GM15510 (cell line): ENCODE results near the gene TUBB6.

Experiments used
- POLR2A ChIP-seq: IDR thresholded peaks from 3 replicates; pipeline ENCODE4 v1.6.1; 2011; ENCODE audit warnings: borderline replicate concordance; ENCODE audit not compliant: insufficient read length; ENCODE audit errors: extremely low read depth

Gene TUBB6

GRCh38 chr18:12283256-12283655, 24.8 kb upstream of the TUBB6 start:
- TF ChIP-seq POLR2A = no peak

GRCh38 chr18:12283666-12284065, 24.4 kb upstream of the TUBB6 start:
- no peak for TF ChIP-seq POLR2A

- no peak for TF ChIP-seq POLR2A
Measured at GRCh38 chr18:12287131-12287681, 20.8 kb upstream of the TUBB6 start.

GRCh38 chr18:12287684-12288402, 20.2 kb upstream of the TUBB6 start:
- TF ChIP-seq POLR2A = no peak

- TF ChIP-seq POLR2A = no peak
Measured at GRCh38 chr18:12288403-12288755, 19.7 kb upstream of the TUBB6 start.

GRCh38 chr18:12290086-12290485, 18.0 kb upstream of the TUBB6 start:
- TF ChIP-seq POLR2A = no peak

- TF ChIP-seq POLR2A = no peak
Measured at GRCh38 chr18:12291161-12291560, 16.9 kb upstream of the TUBB6 start.

GRCh38 chr18:12291690-12292089, 16.4 kb upstream of the TUBB6 start:
- no peak for TF ChIP-seq POLR2A

GRCh38 chr18:12293831-12294230, 14.2 kb upstream of the TUBB6 start:
- TF ChIP-seq POLR2A = no peak

- no peak for TF ChIP-seq POLR2A
Measured at GRCh38 chr18:12295389-12296086, 12.5 kb upstream of the TUBB6 start.

GRCh38 chr18:12296087-12296403, 12.0 kb upstream of the TUBB6 start:
- TF ChIP-seq POLR2A = no peak

GRCh38 chr18:12296457-12296856, 11.6 kb upstream of the TUBB6 start:
- TF ChIP-seq POLR2A = no peak

- TF ChIP-seq POLR2A = no peak
Measured at GRCh38 chr18:12299862-12300261, 8.2 kb upstream of the TUBB6 start.

- no peak for TF ChIP-seq POLR2A
Measured at GRCh38 chr18:12301263-12302005, 6.6 kb upstream of the TUBB6 start.

- no peak for TF ChIP-seq POLR2A
Measured at GRCh38 chr18:12302391-12303147, 5.5 kb upstream of the TUBB6 start.
